Measurements from ENCODE around the gene ALOXE3. TPM values are rescaled to one million over a fixed set of nuclear protein-coding genes. Genes with fewer than 3 reads are reported as not detected.
"Not testable (repeated sequence)": the region's sequence is repeated elsewhere in the genome, so short reads cannot be mapped to it uniquely, and the experiment has no call there.

Gene ALOXE3
- total RNA-seq, 1 donor from 2014 or later = not detected

GRCh38 chr17:8062807-8063483, 55.4 kb downstream of the ALOXE3 start:
- H3K27ac ChIP-seq = no peak overlapping the region
- H4K20me1 ChIP-seq (ENCODE audit: low read depth) = peaks cover 8% of the 10 kb centered on the region
- Mint-ChIP-seq H3K4me3 (no peak overlapping the region), H3K27ac (no peak overlapping the region), H3K27me3 (ENCODE audit: insufficient read depth, low read depth) (peaks cover 66% of the 10 kb centered on the region), H3K4me1 (peaks cover 7% of the 10 kb centered on the region), H3K9me3 (no peaks in the 10 kb centered on the region), H3K36me3 (no peaks in the 10 kb centered on the region)
- H3F3A ChIP-seq (ENCODE audit: low read depth) = peaks cover 12% of the 10 kb centered on the region
- TF ChIP-seq EZH2phosphoT487 (IDR thresholded peaks at IDR 0.05) = peak; percentile 24
- TF ChIP-seq EZH2 (IDR thresholded peaks at IDR 0.05) = peak; percentile 73
- no peak for TF ChIP-seq CTCF (IDR thresholded peaks at IDR 0.05)
- peaks cover 95% of the 10 kb centered on the region for H3K27me3 ChIP-seq
- no peak for DNase-seq (ENCODE audit: low spot score)
- no peak overlapping the region for H3K9ac ChIP-seq
- no peaks in the 10 kb centered on the region for H3K79me2 ChIP-seq (ENCODE audit: low read depth)
- H3K4me3 ChIP-seq = peak overlapping the region; percentile 12
- H3K9me3 ChIP-seq (ENCODE audit: low read depth) = no peaks in the 10 kb centered on the region
- no peaks in the 10 kb centered on the region for H3K36me3 ChIP-seq
- H2AFZ ChIP-seq (replicated peaks) = no peak overlapping the region
- peak overlapping the region; percentile 65 for H3K4me2 ChIP-seq
- H3K4me1 ChIP-seq = peaks cover 21% of the 10 kb centered on the region

- Mint-ChIP-seq H3K36me3 (no peaks in the 10 kb centered on the region), H3K4me1 (peaks cover 12% of the 10 kb centered on the region), H3K27ac (no peak overlapping the region), H3K4me3 (no peak overlapping the region), H3K27me3 (ENCODE audit: insufficient read depth, low read depth) (peaks cover 61% of the 10 kb centered on the region), H3K9me3 (no peaks in the 10 kb centered on the region)
- no peaks in the 10 kb centered on the region for H3K79me2 ChIP-seq (ENCODE audit: low read depth)
- H3K9ac ChIP-seq = no peak overlapping the region
- TF ChIP-seq EZH2 (IDR thresholded peaks at IDR 0.05) (no peak), EZH2phosphoT487 (IDR thresholded peaks at IDR 0.05) (peak; percentile 24)
- no peak overlapping the region for H2AFZ ChIP-seq (replicated peaks)
- H3K4me1 ChIP-seq = peaks cover 21% of the 10 kb centered on the region
- peak overlapping the region; percentile 12 for H3K4me3 ChIP-seq
- no peaks in the 10 kb centered on the region for H3K9me3 ChIP-seq (ENCODE audit: low read depth)
- DNase-seq (ENCODE audit: low spot score) = no peak
- H3K27ac ChIP-seq = no peak overlapping the region
- peaks cover 8% of the 10 kb centered on the region for H4K20me1 ChIP-seq (ENCODE audit: low read depth)
- no peaks in the 10 kb centered on the region for H3K36me3 ChIP-seq
- H3K27me3 ChIP-seq = peaks cover 94% of the 10 kb centered on the region
- H3F3A ChIP-seq (ENCODE audit: low read depth) = peaks cover 12% of the 10 kb centered on the region
- peak overlapping the region; percentile 65 for H3K4me2 ChIP-seq
These were observed 55.9 kb downstream of the ALOXE3 start for GRCh38 chr17:8062435-8062806.

GRCh38 chr17:8061851-8062250, 56.5 kb downstream of the ALOXE3 start:
- Mint-ChIP-seq H3K4me1 (peaks cover 14% of the 10 kb centered on the region), H3K4me3 (peak overlapping the region; percentile 6), H3K27me3 (ENCODE audit: insufficient read depth, low read depth) (peaks cover 63% of the 10 kb centered on the region)
- Histone ChIP-seq H3K4me1 (peaks cover 21% of the 10 kb centered on the region), H3F3A (ENCODE audit: low read depth) (peaks cover 12% of the 10 kb centered on the region), H3K27me3 (peaks cover 96% of the 10 kb centered on the region)
- H2AFZ ChIP-seq (replicated peaks); H3K4me3 ChIP-seq; H3K36me3 ChIP-seq; H3K36me3 Mint-ChIP-seq; DNase-seq (ENCODE audit: low spot score); H4K20me1 ChIP-seq (ENCODE audit: low read depth); H3K9ac ChIP-seq; H3K4me2 ChIP-seq; H3K9me3 ChIP-seq (ENCODE audit: low read depth); H3K27ac Mint-ChIP-seq; H3K79me2 ChIP-seq (ENCODE audit: low read depth); H3K9me3 Mint-ChIP-seq; H3K27ac ChIP-seq: not testable (repeated sequence)

- Mint-ChIP-seq H3K4me1 (peaks cover 14% of the 10 kb centered on the region), H3K4me3 (no peak overlapping the region), H3K27me3 (ENCODE audit: insufficient read depth, low read depth) (peaks cover 54% of the 10 kb centered on the region), H3K36me3 (no peaks in the 10 kb centered on the region), H3K27ac (no peak overlapping the region), H3K9me3 (no peaks in the 10 kb centered on the region)
- Histone ChIP-seq H3K4me1 (peaks cover 21% of the 10 kb centered on the region), H3K9ac (no peak overlapping the region), H3K27ac (no peak overlapping the region), H3K27me3 (peaks cover 92% of the 10 kb centered on the region), H2AFZ (replicated peaks) (no peak overlapping the region), H3K4me2 (no peak overlapping the region), H3K9me3 (ENCODE audit: low read depth) (no peaks in the 10 kb centered on the region), H3F3A (ENCODE audit: low read depth) (peaks cover 12% of the 10 kb centered on the region), H3K4me3 (no peak overlapping the region), H3K79me2 (ENCODE audit: low read depth) (no peaks in the 10 kb centered on the region), H3K36me3 (no peaks in the 10 kb centered on the region), H4K20me1 (ENCODE audit: low read depth) (peaks cover 8% of the 10 kb centered on the region)
- TF ChIP-seq EZH2 (IDR thresholded peaks at IDR 0.05) = no peak
- peak; percentile 77 for TF ChIP-seq CTCF (IDR thresholded peaks at IDR 0.05)
- TF ChIP-seq EZH2phosphoT487 (IDR thresholded peaks at IDR 0.05) = peak; percentile 58
- DNase-seq (ENCODE audit: low spot score) = peak; percentile 90
These were observed 58.0 kb downstream of the ALOXE3 start for GRCh38 chr17:8060274-8060673.

All from neural progenitor cell (in vitro differentiated cells).